ENCODE results near the gene ERG.

Gene ERG

DNA sequence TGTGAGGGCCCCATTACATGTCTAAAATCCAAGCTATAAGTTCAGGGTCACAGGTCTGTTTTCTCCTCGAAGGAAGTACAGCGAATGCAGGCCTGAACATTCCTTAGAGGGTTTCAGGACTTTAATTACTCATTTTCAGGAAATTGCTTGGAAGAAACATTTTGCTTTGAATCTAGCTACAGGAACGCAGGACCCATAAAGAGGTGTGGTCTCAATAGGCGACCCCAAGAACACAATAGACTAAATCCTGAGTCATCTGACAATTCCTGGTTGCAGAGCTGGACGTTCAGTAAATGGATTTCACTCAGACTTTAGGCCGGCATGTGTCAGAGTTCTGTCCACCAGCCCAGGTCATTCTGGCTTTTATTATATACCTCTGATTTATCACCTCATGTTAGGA is 1.0 kb upstream of the ERG start:
- DNase-seq (ENCODE audit: low read depth): no peak

DNA sequence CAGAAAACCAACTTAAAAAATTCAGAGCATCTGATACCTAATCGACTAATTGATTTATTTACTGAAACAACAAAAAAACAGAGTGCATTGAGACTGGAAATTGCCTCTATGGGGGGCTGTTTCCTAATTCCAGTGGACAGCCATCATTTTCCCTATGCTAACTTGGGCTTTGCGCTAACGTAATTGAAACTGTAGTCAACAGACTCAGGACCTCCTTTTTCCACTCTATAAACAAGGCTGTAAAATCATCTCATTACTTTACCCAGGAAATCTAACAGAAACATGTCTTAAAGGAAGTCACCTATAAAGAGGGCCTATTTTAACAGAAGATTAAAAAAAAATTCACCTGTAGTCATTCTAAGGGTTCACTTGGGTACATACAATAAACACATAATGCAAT is 2.1 kb downstream of the ERG start:
- no peak for DNase-seq (ENCODE audit: low read depth)

DNA sequence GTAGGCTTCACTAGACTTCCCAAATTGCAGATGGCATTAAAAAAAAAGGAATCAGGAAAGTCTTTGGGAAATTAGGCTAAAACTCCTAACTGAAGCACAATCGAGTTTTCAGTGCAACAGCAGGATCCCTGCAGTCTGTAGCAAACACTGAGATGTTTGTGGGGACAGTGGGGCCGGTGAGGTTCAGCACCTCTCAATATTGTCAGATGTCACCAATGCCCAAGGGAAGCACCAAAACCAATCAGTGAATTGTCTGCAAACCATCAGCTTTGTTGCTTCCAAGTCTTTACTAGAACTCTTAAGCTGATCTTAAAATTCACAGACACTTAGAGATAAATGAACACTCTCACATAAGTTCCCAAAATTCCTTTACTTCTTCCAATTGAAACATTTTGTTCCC is 2.6 kb downstream of the ERG start:
- no peak for DNase-seq (ENCODE audit: low read depth)

GRCh38 chr21:38495242-38495641 is 3.0 kb downstream of the ERG start:
- no peak for DNase-seq (ENCODE audit: low read depth)

DNA sequence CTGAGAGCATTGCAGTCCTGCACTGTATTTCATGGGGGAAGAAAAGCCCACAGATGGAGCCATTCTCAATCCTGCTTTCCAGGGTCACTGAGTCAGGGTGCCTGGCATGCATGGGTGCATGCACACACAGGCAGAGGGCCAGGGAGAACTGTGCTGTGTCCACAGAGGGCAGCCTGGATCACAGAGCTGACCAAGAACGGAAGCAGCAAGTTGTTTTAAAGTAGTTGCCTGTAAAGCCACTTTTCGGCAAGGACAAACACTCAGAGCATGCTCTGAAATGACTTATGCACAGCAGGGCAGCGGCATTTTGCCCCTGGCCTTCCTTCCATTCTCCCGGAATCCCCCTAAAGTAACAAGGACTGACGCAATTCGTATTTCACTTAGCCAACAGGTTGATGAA is 3.6 kb downstream of the ERG start:
- no peak for DNase-seq (ENCODE audit: low read depth)

DNA sequence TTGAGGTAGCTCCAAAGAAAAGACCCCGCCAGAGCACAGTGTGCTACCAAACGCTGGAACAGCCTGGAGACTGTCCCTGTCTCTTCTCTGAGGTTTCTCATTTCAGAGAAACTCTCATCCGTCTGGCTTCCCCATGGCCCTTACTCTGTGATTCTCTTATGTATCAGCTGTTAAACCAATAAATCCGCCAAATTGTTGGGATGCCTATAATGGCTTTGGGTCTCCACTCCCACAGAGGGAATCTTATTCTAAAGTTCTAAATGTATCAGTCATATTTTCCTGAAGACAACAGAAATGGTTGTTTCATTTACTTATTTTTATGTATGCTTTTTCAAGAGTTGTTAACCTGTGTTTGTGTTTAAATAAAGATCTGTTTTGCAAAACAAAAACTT is 4.0 kb downstream of the ERG start:
- DNase-seq (ENCODE audit: low read depth): no peak

DNA sequence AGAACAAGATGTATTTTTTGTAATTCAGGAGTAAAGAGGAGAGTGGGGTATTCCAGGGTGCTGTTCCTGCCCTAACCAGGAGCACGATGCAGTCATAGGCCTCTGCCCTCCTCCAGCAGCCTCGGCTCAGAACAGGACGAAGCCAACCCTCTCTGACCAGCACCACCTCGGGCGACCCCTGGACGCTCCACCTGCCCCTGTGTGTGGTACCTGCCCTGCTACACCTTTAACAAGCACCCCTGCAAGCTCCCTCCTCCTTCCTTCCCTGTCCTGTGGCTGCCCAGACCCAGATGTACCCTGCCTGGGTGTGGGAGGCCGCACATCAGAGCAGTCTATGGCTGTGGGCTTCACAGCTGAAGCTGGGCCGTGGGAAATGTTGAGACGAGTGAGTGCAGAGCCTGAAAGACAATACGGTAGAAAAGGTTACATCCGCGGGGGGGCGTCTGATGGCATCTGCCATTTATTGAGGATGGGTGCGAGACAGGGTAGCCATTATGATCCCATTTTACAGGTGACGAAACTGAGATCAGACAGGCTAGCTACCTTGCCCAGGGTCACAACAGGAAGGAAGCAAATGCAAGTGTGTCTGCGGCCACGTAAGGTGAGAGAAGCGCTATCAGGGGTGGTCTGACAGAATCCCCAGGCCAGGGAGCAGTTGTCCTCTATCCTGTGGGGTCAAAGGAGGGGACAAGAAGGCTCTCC is 4.6 kb downstream of the ERG start:
- no peak for DNase-seq (ENCODE audit: low read depth)

DNA sequence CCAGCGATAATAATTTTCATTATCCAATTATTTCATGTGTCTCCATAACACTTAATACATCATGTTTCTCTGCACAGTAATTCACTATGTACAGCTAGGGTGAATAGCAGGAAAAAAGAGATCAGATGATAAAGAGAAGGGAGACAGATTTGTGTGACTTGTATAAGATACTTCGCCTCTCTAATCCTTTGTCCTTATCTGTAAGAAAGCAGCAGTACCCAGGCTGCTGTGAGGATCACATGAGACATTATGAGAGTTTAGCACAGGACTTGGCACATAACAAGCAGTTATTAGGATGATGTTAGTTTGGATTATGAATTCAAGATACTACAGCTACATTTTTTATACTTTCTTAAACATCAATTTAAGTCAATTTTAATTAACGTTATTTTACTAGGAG is 6.3 kb downstream of the ERG start:
- DNase-seq (ENCODE audit: low read depth): no peak

DNA sequence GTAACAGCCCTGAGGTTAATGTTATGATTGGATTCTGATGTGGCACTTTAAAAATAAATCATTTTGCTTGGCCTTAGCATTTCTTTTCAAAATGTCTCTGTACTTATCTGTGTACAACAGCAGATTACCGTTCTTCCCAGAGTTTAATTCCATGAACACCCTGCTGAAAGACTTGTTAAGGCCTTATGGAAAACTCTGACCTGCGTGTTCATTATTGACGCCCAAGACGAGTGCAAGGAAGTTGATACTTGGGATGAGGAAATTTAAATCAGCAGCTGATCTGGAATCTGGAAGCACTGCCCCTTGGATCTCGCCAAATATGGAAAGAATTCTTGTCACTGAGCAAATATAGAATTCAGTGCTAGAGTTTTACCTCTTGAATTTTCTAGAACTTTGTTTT is 6.7 kb downstream of the ERG start:
- no peak for DNase-seq (ENCODE audit: low read depth)

DNA sequence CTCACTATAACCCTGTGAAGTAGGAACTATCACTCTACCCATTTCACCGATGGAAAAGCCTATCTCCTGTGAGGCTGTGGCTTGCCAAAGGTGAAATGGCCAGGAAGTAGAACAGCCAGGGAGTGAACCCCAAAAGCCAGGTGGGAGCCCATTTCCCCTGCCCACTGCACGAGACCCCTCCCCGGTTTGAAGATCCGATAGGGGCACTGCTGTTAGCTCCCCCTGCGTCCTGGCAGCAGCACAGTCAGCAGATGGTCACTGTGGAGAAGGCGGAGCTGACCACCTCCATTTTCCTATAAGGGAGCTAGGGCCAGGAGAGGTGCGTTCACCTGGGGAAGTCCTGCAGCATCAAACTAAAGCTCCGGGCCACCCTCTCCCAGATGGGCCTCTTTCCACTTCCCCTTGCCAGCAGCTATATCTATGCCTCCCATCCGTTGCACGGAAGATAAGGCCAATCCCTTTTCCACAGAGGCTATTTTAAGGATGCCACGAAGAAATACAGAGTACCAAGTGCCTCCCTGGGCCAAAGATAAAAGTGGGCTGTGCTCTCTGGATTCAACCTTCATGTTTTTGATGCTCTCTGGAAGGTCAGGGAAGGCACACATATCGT is 7.8 kb downstream of the ERG start:
- no peak for DNase-seq (ENCODE audit: low read depth)

DNA sequence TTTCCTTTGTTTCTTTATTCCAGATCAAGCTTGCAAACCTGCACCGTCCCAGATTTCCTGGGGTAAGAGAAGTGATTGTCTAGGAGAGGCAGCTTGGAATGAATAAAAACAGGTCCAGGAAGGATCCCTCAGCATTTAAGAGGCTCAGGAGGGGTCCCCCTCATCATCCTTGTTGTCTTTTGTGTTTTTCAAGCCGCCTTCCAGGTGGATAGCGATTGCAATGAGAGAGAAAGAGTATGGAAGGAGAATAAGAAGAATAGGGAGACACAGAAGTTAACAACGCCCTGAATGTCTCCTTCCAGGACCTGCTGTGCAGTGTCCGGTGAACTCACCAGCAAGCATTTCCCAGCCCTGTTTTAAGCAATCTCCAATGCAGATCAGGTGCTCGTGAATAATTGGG is 8.5 kb downstream of the ERG start:
- DNase-seq (ENCODE audit: low read depth): no peak

DNA sequence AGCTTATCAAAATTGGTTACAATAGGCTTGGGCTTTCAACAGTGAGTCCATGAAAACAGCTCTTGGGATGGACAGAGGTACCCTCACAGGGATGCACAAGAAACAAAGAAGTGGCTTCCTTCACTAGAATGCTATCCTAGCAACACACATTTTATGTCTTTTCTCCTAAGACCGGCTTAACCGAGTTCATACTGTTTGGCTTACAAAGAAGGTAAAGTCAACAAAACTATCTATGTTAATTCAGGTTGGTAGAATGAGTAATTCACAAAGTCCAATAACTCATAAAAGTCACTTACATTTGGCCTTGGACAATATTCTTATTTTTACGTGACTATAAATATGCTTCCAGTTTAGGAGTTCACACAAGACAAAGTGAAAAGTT is 9.0 kb downstream of the ERG start:
- DNase-seq (ENCODE audit: low read depth): no peak

DNA sequence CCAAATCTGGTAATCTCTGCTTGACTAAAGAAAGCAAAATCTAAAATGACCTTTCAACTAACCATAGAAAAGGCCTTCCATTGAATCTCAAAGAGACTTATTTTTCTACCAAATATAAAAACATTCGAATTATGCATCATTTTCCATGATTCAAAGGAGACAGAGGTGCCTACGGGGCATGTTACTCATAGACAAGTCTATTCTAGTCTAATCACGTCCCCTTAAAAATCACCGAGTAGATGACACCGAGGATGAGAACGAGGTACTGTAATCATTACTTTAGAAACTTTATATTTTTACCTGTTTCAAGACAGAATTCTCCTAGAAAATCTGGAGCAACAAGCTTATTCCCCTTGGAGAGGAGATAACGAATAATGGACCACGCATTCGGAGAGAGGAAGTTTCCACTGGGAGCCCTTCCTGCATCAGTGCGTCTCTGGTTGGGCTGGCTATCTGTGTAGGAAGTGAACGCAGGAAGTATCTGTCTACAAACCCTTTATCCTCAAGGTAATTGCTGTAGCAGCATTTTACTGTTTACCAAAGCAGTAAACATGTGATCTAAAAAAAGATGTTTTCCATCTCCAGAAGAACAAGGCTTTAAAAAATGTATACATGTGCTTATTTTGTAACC is 9.5 kb downstream of the ERG start:
- DNase-seq (ENCODE audit: low read depth): no peak

DNA sequence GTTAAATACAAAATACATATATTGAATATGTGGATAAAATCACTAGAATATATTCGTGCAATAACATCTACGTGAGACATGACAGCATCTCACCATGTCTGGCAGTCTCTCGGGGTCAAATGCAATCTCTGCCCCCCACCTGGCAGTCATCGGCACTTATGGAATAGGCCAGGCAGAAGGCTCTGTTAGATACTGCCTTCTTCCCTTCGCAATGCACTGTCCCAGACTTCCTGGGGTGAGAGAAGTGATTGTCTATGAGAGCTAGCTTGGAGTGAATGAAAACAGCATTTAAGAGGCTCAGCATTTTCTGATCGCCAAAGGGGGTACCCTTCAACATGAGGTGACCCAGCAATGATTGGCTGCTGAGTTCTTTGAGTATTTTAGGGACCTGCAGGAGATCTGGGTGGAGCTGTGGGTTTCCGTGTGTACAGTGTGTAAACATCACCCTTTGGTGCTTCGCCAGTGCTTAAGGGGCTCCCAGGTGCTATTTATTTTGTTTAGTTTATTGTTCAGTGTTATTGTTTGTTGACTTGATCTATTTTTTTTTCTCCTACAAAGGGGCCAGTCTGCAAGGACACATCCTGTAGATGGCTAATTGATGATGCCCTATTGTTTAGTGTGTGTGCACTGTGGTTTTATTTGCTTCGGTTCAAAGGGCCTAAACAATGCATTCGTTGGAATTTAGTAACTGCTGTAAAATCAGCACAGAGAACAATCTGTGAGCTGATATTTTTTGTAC is 10.2 kb downstream of the ERG start:
- DNase-seq (ENCODE audit: low read depth): no peak

DNA sequence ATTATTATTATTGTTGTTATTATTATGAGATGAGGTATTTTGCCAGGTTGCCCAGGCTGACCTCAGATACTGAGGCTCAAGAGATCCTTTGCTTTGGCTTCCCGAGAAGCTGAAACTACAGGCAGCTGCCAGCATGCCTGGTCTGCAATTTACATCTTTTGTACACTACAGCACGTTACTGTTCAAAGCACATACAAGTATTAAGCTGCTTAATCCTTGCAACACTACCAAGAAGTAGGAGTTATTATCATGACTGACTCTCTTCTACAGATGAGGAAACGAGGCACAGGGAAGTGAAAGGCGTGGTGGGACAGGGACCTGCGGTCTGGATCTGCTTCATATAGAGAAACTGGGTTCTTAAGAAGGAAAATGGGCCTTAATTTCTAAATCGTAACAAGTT is 11.6 kb downstream of the ERG start:
- no peak for DNase-seq (ENCODE audit: low read depth)

- no peak for DNase-seq (ENCODE audit: low read depth)
Measured at GRCh38 chr21:38486221-38486620, 12.1 kb downstream of the ERG start.

- no peak for DNase-seq (ENCODE audit: low read depth)
Measured at GRCh38 chr21:38479641-38480525, 18.4 kb downstream of the ERG start.

DNA sequence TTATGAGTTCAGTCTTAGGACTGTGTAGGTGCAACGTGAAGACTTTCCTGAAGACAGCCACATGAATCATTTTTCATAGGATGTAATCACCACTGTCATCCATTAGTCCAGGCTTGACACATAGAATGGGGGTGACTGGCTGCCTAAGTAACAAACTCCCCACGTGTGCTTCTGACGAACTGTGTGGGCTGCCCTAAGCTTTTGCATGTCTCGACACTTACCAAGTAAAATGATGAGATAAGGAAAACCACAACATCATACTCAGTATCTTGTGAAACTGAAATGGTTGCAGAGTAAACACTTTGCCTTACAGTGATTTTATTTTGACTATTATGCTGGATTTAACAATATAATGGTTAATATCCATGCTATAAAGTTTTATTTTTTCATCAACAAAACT is 19.5 kb downstream of the ERG start:
- DNase-seq (ENCODE audit: low read depth): no peak

DNA sequence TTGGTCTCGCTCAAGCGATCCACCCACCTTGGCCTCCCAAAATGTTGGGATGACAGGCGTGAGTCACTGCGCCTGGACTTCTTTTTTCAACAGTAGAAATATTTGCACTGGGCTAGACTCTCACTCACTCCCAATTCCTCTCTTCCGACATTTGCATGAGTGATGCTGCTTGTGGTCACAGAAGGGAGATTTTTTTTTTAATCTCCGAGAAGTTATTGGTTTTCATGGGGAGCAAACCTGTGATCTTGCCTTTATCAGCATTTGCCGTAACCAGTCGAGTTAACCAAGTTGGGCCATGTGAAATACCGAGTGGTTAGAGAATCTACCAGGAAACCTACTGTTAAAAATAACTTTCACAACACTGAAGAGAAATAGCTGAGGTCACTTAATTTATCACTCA is 21.1 kb downstream of the ERG start:
- DNase-seq (ENCODE audit: low read depth): no peak

- no peak for DNase-seq (ENCODE audit: low read depth)
Measured at GRCh38 chr21:38476385-38476784, 21.9 kb downstream of the ERG start.

- DNase-seq (ENCODE audit: low read depth): no peak
Measured at GRCh38 chr21:38475519-38475918, 22.8 kb downstream of the ERG start.

DNA sequence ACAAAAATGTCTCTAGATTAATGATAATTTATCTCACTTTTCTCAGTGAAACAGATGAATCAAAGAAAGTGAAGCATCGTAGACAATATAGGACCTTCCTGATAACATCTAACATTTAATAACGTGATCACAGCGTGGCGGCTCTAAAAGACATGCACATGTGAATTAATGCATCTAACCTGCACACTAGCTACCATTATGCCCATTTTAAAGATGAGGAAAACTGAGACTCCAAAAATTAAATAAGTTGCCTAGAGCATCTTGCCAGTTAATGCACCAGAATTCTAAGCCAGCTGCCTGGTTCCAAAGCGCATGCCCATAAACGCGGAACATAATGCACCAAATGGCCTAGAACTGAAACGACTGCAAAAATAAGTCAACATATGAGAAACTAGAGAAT is 23.5 kb downstream of the ERG start:
- DNase-seq (ENCODE audit: low read depth): no peak

Data from activated T-helper 1 cell treated with Interleukin-2 at 50 U/mL for 16 hours (primary cell).